GM15510 (cell line): Measurements from ENCODE around the gene ABTB1.

Experiments used
- POLR2A ChIP-seq: IDR thresholded peaks from 3 replicates; pipeline ENCODE4 v1.6.1; 2011; ENCODE audit warnings: borderline replicate concordance; ENCODE audit not compliant: insufficient read length; ENCODE audit errors: extremely low read depth

The ABTB1 gene

GRCh38 chr3:127672429-127673190 is at the start of gene ABTB1:
Gene ABTB1 (plus strand): TSS chr3:127672952. CDS start chr3:127673026, 74 bp downstream.
- TF ChIP-seq POLR2A: peak; percentile 90

- no peak for TF ChIP-seq POLR2A
Observed at GRCh38 chr3:127624063-127624462, 48.7 kb upstream of the ABTB1 start.

- TF ChIP-seq POLR2A: no peak
Observed at GRCh38 chr3:127625821-127626220, 46.9 kb upstream of the ABTB1 start.

- TF ChIP-seq POLR2A: no peak
Observed at GRCh38 chr3:127628426-127628787, 44.3 kb upstream of the ABTB1 start.

GRCh38 chr3:127628788-127629466 is 43.8 kb upstream of the ABTB1 start, which contains the start of gene PODXL2:
Gene PODXL2 (plus strand): TSS chr3:127629185. CDS start chr3:127629220, 35 bp downstream.
- TF ChIP-seq POLR2A: no peak

- no peak for TF ChIP-seq POLR2A
Observed at GRCh38 chr3:127629467-127630403, 43.0 kb upstream of the ABTB1 start.

- no peak for TF ChIP-seq POLR2A
Observed at GRCh38 chr3:127630811-127631714, 41.7 kb upstream of the ABTB1 start.

GRCh38 chr3:127632035-127632820 is 40.5 kb upstream of the ABTB1 start:
- TF ChIP-seq POLR2A: no peak

GRCh38 chr3:127634653-127635052 is 38.1 kb upstream of the ABTB1 start:
- TF ChIP-seq POLR2A: no peak

- no peak for TF ChIP-seq POLR2A
Observed at GRCh38 chr3:127637546-127637945, 35.2 kb upstream of the ABTB1 start.

GRCh38 chr3:127637971-127638370 is 34.8 kb upstream of the ABTB1 start:
- TF ChIP-seq POLR2A: no peak

GRCh38 chr3:127639173-127640041 is 33.3 kb upstream of the ABTB1 start:
- no peak for TF ChIP-seq POLR2A
